HG02571 (cell line): ENCODE results near the gene AFAP1.

Source experiments
- ATAC-seq: cut with Tn5 transposase; IDR thresholded peaks from one replicate; pipeline ENCODE4 v1.9.1; 2021; ENCODE audit warnings: mild to moderate bottlenecking, moderate library complexity; ENCODE audit not compliant: unreplicated experiment

The AFAP1 gene, protein sequence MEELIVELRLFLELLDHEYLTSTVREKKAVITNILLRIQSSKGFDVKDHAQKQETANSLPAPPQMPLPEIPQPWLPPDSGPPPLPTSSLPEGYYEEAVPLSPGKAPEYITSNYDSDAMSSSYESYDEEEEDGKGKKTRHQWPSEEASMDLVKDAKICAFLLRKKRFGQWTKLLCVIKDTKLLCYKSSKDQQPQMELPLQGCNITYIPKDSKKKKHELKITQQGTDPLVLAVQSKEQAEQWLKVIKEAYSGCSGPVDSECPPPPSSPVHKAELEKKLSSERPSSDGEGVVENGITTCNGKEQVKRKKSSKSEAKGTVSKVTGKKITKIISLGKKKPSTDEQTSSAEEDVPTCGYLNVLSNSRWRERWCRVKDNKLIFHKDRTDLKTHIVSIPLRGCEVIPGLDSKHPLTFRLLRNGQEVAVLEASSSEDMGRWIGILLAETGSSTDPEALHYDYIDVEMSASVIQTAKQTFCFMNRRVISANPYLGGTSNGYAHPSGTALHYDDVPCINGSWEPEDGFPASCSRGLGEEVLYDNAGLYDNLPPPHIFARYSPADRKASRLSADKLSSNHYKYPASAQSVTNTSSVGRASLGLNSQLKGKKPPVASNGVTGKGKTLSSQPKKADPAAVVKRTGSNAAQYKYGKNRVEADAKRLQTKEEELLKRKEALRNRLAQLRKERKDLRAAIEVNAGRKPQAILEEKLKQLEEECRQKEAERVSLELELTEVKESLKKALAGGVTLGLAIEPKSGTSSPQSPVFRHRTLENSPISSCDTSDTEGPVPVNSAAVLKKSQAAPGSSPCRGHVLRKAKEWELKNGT

DNA sequence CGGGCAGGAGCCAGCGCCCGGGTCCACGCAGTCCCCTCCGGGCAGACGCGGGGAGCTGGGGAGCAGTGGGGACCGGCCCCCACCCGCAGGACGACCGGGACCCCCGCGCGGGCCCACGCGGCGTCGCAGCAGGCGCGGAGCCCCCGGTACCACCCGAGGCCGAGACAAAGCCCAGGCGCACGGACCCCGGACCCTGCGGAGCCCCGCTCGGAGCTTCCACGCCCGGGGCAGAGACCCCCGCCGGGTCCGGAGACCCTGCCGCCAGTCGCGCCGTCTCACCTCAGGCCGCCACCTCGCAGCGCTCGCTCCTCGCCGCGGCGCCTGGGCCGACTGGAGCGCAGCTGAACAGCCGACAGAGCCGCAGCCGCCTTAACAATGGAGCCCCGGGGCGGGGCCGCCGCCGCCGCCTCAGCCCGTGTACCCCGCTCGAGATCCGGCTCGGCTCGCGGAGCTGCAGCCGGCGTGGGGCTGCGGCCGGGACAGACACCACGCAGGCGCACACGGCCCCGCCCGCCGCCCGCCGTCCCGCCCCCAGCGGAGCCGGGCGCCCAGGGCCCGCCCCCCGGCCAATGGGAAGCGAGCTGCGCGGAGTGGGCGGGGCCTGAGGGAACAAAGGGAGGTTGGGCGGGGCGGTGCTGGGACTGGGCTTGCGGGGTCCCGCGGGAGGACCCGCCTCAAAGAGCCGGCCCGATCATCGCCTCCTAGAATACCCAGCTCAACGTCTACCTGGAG, at the start of gene AFAP1:
AFAP1 (minus strand) TSS at position 485 of the 732 bp plus-strand sequence. CDS start 67,783 bp downstream, outside the sequence.
- peak; percentile 85 for ATAC-seq

DNA sequence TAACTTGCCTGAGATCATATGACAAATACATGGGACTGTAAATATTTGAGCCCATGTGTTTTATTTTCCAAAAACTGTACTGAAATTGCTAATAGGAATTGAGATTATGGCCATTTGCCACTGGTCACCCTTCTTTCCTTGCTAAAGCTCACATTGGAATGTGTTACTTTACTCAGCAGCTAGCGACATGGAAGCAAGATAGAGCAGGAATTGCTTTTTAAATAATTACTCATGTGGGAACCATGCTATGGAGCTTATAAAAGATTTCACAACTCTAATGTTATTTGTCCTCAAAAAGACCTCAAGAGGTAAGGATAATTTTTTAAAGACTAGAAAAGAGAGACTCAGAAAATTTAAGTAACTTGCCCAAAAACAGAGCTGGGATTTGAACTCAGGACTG, 48.8 kb upstream of the AFAP1 start:
- no peak for ATAC-seq

DNA sequence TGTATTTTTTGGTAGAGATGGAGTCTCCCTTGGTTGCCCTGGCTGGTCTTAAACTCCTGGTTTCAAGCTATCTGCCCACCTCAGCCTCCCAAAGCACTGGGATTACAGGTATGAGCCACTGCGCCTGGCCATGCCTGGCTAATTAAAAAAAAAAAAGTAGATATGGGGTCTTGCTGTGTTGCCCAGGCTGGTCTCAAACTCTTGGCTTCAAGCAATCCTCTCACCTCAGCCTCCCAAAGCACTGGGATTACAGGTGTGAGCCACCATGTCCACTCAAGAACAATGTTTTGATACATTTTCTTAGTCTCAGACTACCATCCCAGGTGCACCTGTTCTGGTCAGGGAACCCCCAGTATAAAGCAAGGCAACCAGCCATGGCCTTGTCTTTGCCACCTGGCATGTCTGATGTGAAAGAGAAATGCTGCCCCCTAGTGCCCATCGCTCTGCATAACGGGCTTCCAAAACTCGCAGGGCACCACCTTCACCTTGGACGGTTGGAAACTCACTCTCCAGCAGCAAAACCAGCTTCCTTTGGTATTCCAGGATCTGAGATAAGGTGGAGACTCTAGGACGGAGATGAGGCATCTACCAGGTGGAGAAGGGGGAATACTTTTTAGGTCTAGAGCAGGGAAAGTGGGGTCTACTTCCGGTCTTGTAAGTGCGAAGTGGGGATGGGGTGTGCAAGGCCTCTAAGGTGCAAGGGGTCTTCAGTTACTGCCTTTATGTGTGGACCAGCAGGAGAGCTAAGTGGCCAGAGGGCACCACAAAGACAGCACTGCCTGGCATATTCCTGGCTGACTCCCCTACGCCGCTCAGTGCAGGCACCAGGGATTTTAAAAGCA, 47.7 kb upstream of the AFAP1 start:
- peak; percentile 73 for ATAC-seq

DNA sequence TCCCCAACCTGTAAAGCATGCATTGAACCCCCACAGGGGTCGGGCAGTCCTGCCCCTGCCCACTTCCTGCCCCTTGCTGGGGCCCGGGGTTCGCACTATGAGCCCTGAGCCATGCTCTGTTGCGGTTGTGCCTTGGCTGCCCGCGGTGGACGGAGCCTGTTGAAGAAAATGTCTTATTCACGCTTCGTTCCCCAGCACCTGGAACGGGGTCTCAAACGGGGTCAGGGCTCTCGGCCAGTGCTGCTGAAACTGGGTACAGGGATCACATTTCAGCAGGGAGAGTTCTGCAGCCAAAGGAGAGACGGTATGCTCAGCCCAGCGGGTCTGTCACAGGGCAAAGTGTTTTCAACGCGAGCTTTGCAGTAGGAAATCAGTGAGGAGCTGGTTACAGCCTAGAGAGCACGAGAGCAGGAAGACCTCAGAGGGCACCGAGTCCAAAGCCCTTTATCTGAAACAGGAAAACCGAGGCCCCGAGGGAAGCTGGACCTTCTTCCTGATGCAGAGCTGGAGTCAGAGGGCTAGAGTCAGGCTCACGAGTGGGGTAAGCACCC, 46.3 kb upstream of the AFAP1 start:
- ATAC-seq = no peak

DNA sequence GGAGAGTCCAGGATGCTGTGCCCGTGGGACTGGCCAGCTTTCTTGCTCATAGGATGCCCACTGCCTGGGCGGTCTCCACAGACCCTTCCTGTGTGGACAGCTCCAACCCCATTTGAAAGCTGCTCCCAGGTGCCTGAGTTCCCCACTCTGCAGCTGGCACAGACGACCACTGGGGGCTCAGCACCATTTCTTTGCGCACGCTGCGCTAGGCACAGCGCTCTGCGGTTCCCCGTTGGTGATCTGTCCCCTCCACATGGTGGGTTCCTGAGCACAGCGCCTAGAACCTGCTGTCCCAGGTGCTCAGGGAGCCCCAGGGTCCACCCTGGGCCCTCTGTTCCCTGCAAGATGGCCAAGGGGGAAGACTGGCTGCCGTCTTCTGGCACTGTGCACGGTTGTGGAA, 45.4 kb upstream of the AFAP1 start:
- no peak for ATAC-seq

DNA sequence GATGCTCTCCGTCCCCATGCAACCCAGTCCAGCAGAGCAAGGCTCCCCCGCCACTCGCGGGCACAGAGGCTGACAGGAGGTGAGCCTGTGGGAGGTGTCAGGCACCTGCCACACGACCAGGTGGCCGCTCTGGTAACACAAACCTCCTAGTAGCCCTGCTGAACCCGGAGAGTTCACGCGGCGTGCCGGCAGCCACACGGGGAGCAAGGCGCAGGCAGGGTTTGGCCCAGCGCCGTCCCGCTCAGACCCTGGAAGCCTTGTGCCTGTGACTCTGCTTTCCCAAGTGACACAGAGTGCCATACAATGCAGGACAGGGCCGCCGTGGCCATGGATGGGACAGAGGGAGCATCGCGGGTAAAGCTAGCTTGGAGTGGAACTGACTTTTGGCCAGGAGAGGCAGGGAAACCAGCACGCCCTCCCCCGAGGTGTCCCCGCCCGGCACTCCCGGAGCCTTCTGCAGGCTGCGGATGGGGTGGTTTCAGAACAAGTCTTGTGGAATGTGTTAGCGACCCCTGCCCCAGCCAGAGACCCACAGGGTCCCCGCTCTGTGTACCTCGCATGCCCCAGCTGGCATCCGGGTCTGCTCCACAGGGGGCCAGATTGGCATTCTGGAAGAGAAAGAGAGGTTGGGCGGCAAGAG, 44.7 kb upstream of the AFAP1 start:
- no peak for ATAC-seq

DNA sequence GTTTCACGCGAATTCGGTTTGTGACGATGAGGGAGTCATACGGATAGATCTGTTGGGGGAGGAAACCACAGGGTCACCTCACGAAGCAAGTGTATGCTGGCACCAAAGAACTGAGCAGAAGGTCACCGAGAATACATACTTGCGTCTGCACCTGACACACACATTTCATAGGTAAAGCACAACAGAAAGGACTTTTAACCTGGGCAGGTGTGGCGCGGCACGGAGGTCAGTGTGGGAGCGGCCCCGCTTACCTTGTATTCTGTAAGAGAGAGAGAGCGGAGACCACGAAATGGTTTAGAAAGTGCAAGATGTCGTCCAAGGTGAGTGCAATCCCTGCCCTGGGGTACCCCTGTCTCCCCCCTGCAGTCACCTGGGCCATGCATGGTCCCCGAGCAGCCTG, 43.6 kb upstream of the AFAP1 start:
- no peak for ATAC-seq

DNA sequence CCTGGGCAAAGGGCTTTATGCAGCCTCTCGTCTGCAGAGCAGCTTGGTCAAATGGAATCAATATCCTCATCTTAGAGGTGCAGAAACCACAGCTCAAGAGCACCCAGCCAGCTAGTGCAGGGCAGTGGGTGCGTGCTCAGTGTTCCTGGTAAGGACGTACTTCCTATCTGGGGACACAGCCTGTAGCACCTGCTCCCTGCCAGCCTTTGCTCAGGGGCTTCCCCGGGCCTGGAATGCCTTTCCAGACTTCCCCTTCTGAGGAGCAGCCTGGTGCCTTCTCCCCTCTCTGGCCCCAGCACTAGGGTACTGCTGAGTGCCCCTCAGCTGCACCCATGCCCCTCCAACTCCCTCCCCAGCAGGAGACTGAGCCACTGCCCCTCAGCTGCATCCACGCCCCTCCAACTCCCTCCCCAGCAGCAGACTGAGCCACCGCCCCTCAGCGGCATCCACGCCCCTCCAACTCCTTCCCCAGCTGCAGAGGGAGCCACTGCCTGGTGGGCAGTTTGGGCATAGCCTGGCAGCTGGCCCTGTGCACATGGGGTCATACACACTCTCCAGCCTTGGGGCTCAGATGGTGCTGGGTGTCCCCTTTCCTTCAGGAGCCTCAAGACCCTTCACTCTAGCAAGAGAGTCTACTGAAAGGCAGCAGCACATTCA, 42.2 kb upstream of the AFAP1 start:
- ATAC-seq = no peak

DNA sequence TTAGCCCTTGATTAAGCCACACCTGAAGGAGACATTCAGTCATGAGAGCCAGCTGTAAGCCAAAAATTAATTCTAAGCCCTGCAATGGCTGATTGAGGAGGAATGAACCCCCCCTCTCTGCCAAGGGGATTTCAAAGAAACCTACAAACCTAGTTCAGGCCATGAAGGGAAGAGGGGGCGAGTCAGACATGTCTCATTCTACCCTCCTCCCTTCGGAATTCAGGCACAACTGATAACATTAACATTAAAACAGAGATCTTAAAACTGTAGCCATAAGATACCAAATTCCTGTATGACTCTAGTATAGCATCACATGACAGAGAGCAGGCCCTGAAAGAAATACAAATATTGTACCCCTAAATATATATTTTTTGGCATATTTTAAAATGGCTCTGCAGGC, 40.4 kb upstream of the AFAP1 start:
- no peak for ATAC-seq

DNA sequence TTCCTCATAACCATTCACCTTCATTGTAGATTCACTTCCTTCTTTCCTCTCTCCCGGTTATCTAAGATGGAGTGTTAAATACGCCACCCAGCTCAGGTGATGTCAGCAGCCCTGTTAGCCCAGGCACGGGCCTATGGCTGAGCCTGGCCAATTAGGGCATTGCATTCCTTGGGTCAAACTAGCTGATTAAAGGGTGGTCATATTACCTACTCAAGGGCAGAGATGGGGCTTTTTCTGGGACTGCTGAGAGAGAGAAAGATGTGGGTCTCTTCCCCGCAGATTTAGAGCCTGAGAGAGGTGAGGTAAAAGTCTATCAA, 39.9 kb upstream of the AFAP1 start:
- ATAC-seq = no peak

DNA sequence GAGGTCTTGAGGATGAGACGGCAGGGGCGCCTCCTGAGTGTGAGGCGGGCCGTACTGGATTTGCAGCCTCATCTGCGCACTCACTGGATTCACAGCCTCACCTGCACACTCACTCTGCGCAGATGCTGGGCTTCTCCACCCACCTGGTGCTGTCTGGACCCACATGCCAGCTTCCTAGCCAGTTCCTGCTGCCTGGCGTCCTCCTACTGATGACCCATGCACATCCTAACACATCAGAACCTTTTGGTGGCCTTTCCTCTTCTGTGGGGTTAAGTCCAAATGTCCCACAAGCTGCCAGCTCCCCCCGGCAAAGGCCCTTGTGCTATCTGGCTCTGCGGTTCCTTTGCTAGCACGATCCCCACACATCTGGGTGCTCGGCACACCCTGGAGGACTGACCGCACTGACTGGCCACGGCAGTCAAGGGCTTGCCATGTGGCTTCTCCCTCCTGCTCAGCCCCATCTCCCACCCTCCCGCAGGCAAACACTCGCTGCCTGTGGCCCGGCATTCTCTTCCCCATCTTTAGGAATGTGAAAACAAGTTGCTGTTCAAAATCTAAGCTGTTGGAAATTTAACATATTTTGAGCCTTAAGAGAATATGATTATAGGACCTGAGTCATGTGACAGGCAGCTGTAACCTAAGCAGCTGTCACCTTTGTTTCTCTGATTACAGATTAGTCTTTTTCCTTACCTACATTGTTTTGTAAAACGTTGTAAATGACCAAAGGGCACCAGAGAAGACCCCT, 39.4 kb upstream of the AFAP1 start:
- no peak for ATAC-seq

DNA sequence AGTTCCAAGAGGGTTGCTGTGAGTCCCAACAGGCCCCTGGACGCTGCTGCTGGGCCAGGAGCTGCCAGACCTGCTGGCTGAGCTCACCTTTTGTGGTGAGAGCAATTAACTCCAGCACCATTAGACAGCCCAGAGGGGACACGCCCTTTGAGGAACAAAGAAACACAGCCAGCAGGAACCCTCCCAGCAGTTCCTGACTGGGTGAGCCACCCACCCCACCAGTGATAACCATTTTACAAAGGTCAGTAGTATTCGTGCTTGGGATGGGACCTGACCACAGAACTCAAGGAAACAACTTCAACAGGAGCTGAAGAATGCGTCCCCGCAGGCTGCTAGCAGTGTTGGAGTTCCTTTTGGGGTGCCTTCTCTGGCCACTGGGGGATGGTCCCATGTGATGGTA, 38.8 kb upstream of the AFAP1 start:
- ATAC-seq = no peak

DNA sequence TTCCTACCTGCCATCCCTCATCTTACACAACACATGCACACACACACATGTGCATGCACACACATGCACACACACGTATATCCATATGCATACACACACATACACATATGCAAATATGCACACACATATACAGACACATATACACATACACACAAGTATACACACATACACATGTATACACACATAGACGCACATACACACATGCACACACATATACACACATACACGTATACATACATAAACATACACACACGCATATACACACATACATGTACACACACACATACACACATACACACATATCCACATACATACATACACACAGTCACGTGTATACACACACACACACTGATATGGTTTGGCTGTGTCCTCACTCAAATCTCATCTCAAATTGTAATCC, 37.0 kb upstream of the AFAP1 start:
- ATAC-seq = no peak

DNA sequence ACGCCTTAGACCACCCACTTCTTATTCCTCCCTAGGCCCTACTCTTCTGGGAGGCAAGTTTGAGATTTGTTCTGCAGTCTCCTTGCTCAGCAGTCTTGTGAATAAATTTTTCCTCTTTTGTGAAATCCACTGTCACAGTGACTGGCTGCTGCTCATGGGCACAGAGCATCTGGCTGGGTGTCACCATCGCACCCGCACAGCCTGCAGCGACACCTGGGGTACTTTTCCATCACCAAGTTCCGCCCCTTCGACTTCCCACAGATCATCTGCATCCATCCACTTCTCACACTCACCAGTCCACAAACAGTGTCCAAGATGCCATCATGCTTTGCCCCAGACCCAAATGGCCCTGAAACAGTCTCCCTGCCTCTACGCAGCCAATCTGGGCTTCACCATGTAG, 36.4 kb upstream of the AFAP1 start:
- ATAC-seq = no peak

DNA sequence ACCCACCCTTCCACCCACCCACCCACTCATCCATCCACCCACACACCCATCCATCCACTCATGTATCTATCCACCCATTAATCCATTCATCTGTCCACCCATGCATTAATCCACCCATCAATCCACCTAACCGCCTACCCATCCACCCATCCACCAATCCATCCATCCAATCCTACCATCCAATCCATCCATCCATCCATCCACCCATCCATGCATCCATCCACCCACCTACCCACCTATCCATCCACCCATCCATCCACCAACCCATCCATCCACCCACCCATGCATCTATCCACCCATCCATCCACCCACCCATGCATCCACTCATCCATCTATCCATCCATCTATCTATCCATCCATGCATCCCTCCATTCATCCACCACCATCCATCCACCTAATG, 34.8 kb upstream of the AFAP1 start:
- no peak for ATAC-seq

DNA sequence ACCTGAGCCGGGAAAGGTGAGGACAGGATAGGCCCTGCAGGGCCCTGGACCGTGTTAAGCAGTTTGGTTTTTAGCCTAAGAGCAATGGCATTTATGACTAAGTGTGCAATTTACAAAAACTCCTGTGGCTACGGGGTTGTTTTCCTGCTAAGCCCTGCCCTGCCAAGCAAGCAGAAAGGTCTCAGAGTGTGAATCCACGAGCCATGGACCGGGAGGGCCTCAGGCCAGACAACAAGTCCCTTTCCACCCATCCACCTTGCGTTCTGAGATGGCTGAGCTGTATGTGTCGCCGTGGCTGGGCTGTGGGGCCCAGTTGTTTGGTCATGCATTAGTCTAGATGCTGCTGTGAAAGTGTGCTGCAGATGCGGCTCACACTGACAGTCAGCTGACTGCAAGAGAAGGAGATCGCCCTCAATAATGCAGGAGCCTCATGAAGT, 33.9 kb upstream of the AFAP1 start:
- ATAC-seq = no peak

DNA sequence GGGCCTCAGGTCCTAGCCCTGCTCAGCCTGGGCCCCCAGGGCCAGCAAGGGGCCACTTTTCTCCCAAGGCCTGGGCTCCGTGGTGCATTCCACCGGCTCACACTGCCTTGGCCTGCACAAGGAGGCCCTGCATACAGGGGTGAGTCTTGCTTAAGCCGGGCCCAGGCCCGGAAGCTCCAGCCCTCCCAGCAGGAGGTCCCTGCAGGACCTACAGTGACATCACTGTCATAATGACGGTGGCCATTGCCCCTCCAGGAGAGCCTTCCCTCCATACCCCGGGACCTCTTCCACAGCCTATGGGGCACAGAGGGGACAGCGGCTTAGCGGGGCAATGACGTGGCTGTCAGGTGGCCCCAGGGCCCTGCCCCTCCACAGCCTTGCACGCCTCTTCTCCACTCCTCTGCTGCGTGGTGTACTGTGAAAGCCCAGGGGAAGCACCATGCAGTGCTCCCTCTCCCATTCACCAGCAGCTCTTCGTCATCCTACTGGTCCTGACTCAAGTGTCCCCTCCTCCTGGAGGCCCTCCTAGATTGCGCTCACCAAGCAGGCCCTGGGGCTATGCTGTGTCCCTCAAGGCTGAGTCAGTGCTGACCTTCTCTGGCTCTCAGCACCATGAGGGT, 32.3 kb upstream of the AFAP1 start:
- no peak for ATAC-seq

DNA sequence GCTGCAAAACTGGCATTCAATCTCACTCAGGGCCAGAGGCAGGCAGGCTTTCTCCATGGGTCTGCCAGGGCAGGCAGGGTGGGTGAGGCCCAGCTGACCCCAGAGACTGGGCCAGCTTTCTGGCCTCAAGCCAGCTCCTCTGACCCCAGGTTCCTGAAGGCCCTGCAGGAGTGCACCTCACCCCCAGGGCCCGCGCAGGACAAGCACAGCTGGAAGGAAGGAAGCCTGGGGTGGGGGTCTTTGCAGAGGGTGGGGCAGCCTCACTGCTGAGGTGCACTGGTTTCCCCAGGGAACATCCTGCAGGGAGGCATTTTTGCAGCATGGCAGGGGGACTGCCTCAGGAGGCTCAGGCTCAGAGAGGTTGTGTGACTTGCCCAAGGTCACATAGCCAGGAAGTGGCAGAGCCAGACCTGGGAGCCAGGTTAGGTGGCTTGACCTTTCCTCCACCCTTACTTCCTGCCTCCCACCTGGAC, 31.5 kb upstream of the AFAP1 start:
- ATAC-seq = no peak
